HCT116 (cell line): ENCODE data around the gene ACTG1. TPM values are rescaled to one million over a fixed set of nuclear protein-coding genes. Genes with fewer than 3 reads are reported as not detected.

ENCODE experiments used
- ATAC-seq: fragments of 200-7000 bp; cut with Tn5 transposase; 2 replicates; pipeline ENCODE4 v1.9.1; 2020; ENCODE audit warnings: mild to moderate bottlenecking, moderate library complexity
- BruUV-seq: library from RNA; stranded (reverse); fragments of 400-500 nt; replicated peaks from 2 replicates; lab custom pipeline; 2021; lab: Mats Ljungman, UMichigan
- CTCF ChIA-PET: fragments of 300-600 bp; sonication (Branson Sonifier 250); formaldehyde crosslinking; loops from one replicate; lab custom pipeline; 2021; ENCODE audit warnings: antibody characterized with exemption; lab: Charles Lee
- POLR2A ChIA-PET: fragments of 300-600, 350-600 bp; sonication (Branson Sonifier 250); formaldehyde crosslinking; loops from one replicate; lab custom pipeline; 2021; ENCODE audit warnings: antibody characterized with exemption; lab: Charles Lee
- RAD21 ChIA-PET, 2 experiments: fragments of 300-600 bp; sonication (Branson Sonifier 250); formaldehyde crosslinking; loops; one replicate each; lab custom pipeline; 2023; ENCODE audit warnings: low total read pairs in 2 of 2; ENCODE audit not compliant: uncharacterized antibody in 2 of 2, unreplicated experiment in 2 of 2, low non-redundant PET in 1 of 2; lab: Charles Lee
- DNase-seq: peaks from one replicate; pipeline ENCODE4 v3.0.0-alpha.2; 2010; ENCODE audit warnings: low read depth, low spot score
- H2AFZ ChIP-seq: fragments of 200-600 bp; shearing (Covaris generic), sonication (generic); 2 replicates; pipeline ENCODE4 v1.6.1; 2017; ENCODE audit warnings: low read depth, mixed run types, mixed read lengths, antibody characterized with exemption, low read length; ENCODE audit not compliant: poor library complexity, severe bottlenecking
- H3K27ac ChIP-seq: 2 replicates; pipeline ENCODE4 v1.5.1; 2012; ENCODE audit warnings: low read depth, low read length
- H3K27me3 ChIP-seq: fragments of 200-600 bp; sonication (generic); 2 replicates; pipeline ENCODE4 v1.6.1; 2016; ENCODE audit warnings: mixed run types, low read length, mixed read lengths; ENCODE audit not compliant: insufficient read depth
- H3K36me3 ChIP-seq, 2 experiments: fragments of 200-500 bp in 1 of 2; fragments of 200-600 bp in 1 of 2; sonication (Bioruptor generic) in 1 of 2; sonication (generic) in 1 of 2; 2 replicates each; pipeline versions ENCODE4 v1.5.1 to v1.6.1; 2014 to 2016; ENCODE audit warnings: low read length in 2 of 2, inconsistent platforms in 1 of 2, mixed read lengths in 1 of 2, mixed run types in 1 of 2; ENCODE audit not compliant: insufficient read depth in 2 of 2, control insufficient read depth in 1 of 2
- H3K4me1 ChIP-seq, 2 experiments: fragments of 200-600 bp in 1 of 2; sonication (generic) in 1 of 2; 2 replicates each; pipeline versions ENCODE4 v1.5.1 to v1.6.1; 2012 to 2017; ENCODE audit warnings: low read length in 2 of 2, inconsistent platforms in 1 of 2, mild to moderate bottlenecking in 1 of 2, mixed read lengths in 1 of 2, mixed run types in 1 of 2, moderate library complexity in 1 of 2; ENCODE audit not compliant: insufficient read depth in 2 of 2, control insufficient read depth in 1 of 2
- H3K4me2 ChIP-seq: fragments of 200-600 bp; sonication (generic); 2 replicates; pipeline ENCODE4 v1.6.1; 2017; ENCODE audit warnings: mixed run types, low read length, mixed read lengths
- H3K4me3 ChIP-seq, 2 experiments: fragments of 200-600 bp in 1 of 2; sonication (generic) in 1 of 2; replicated peaks in 1 of 2; 2 replicates each; pipeline ENCODE4 v1.5.1; 2011 to 2016; ENCODE audit warnings: low read length in 2 of 2, control low read depth in 1 of 2, low read depth in 1 of 2, mild to moderate bottlenecking in 1 of 2, mixed read lengths in 1 of 2, mixed run types in 1 of 2
- H3K79me2 ChIP-seq: fragments of 200-600 bp; sonication (generic); 2 replicates; pipeline ENCODE4 v1.6.1; 2017; ENCODE audit warnings: mild to moderate bottlenecking, mixed run types, low read length, moderate library complexity, mixed read lengths; ENCODE audit not compliant: insufficient read depth
- H3K9ac ChIP-seq: fragments of 200-600 bp; sonication (generic); 2 replicates; pipeline ENCODE4 v1.6.1; 2016; ENCODE audit warnings: low read length, mixed read lengths
- H3K9me2 ChIP-seq: fragments of 200-600 bp; sonication (generic), shearing (Covaris generic); 2 replicates; pipeline ENCODE4 v1.6.1; 2017; ENCODE audit warnings: mixed run types, mild to moderate bottlenecking, moderate library complexity; ENCODE audit not compliant: insufficient read depth
- H3K9me3 ChIP-seq, 2 experiments: fragments of 200-500 bp in 1 of 2; fragments of 200-600 bp in 1 of 2; sonication (Bioruptor generic) in 1 of 2; sonication (generic) in 1 of 2; 2 replicates each; pipeline ENCODE4 v1.6.1; 2014 to 2017; ENCODE audit warnings: low read length in 2 of 2, mixed read lengths in 2 of 2, inconsistent platforms in 1 of 2, low read depth in 1 of 2, mild to moderate bottlenecking in 1 of 2, mixed run types in 1 of 2, moderate library complexity in 1 of 2; ENCODE audit not compliant: control insufficient read depth in 1 of 2, insufficient read depth in 1 of 2
- H4K20me1 ChIP-seq: fragments of 200-600 bp; sonication (generic), shearing (Covaris generic); 2 replicates; pipeline ENCODE4 v1.6.1; 2017; ENCODE audit warnings: mixed run types, mild to moderate bottlenecking, moderate library complexity; ENCODE audit not compliant: insufficient read depth
- CBX3 ChIP-seq: IDR thresholded peaks from 2 replicates; pipeline ENCODE4 v1.6.1; 2012; ENCODE audit warnings: low read depth
- EGR1 ChIP-seq: IDR thresholded peaks from 2 replicates; pipeline ENCODE4 v1.6.1; 2012; ENCODE audit warnings: low read depth
- EZH2 ChIP-seq: fragments of 200-600 bp; sonication (generic); IDR thresholded peaks from 2 replicates; pipeline ENCODE4 v1.6.1; 2017; ENCODE audit warnings: antibody characterized with exemption, mixed run types
- FOSL1 ChIP-seq: IDR thresholded peaks from 2 replicates; pipeline ENCODE4 v1.6.1; 2012; ENCODE audit warnings: low read depth
- JUND ChIP-seq: IDR thresholded peaks from 2 replicates; pipeline ENCODE4 v1.6.1; 2012
- SIN3A ChIP-seq: IDR thresholded peaks from 2 replicates; pipeline ENCODE4 v1.6.1; 2012; ENCODE audit warnings: low read depth
- SP1 ChIP-seq: IDR thresholded peaks from 2 replicates; pipeline ENCODE4 v1.6.1; 2012; ENCODE audit warnings: low read depth
- SRF ChIP-seq: IDR thresholded peaks from 2 replicates; pipeline ENCODE4 v1.6.1; 2012; ENCODE audit warnings: low read depth
- TCF7L2 ChIP-seq: IDR thresholded peaks from 2 replicates; pipeline ENCODE4 v1.7.0; 2011; ENCODE audit warnings: borderline replicate concordance, inconsistent platforms; ENCODE audit not compliant: insufficient read depth, insufficient read length; ENCODE audit errors: extremely low read depth
- ZBTB33 ChIP-seq: IDR thresholded peaks from 2 replicates; pipeline ENCODE4 v1.6.1; 2011; ENCODE audit warnings: mild to moderate bottlenecking, low read length, moderate library complexity; ENCODE audit not compliant: insufficient replicate concordance; ENCODE audit errors: extremely low read depth
- ZFX ChIP-seq: fragments of 450-650 bp; IDR thresholded peaks from 2 replicates; pipeline ENCODE4 v1.6.1; 2017
- ZNF274 ChIP-seq: fragments of 200-500 bp; sonication (Bioruptor generic); IDR thresholded peaks from 2 replicates; pipeline ENCODE4 v1.6.1; 2014; ENCODE audit warnings: mild to moderate bottlenecking, low read depth, low read length, inconsistent platforms
- intact Hi-C: fragments of 100-400 bp; cut with micrococcal nuclease; formaldehyde crosslinking; loops from 2 replicates; pipeline ENCODE4 v1.10.0; 2022
- total RNA-seq: library from RNA; stranded (reverse); gene quantifications from one replicate; pipeline ENCODE4 v1.2.1, GENCODE V29; 2021; ENCODE audit not compliant: unreplicated experiment
- TF ChIP-seq, protein P1 (sequence below): IDR thresholded peaks from 2 replicates; pipeline ENCODE4 v1.6.1; 2012
- TF ChIP-seq, protein P2 (sequence below): IDR thresholded peaks from 2 replicates; pipeline ENCODE4 v1.6.1; 2012; ENCODE audit warnings: low read depth

The ACTG1 gene
- total RNA-seq, 1 experiment from 2014 or later = 6,223 TPM

- H3K9me2 ChIP-seq = no peaks in the 10 kb centered on the region
- intact Hi-C loops = no loop called here
- no peak overlapping the region for H3K9ac ChIP-seq
- ATAC-seq = no peak
- H3K4me1 ChIP-seq = peaks cover 0 to 1% of the 10 kb centered on the region in 2 experiments; a peak in 1 of 4 replicates
- no peaks in the 10 kb centered on the region for H3K27me3 ChIP-seq
- H3K4me3 ChIP-seq = no peak overlapping the region
- H3K4me2 ChIP-seq = no peak overlapping the region
- no peak overlapping the region for H3K27ac ChIP-seq
- H3K36me3 ChIP-seq = no peaks in the 10 kb centered on the region; a peak in 2 of 4 replicates
- no peak for DNase-seq
- no TSS peak for BruUV-seq
- no peak overlapping the region for H2AFZ ChIP-seq
- ChIA-PET POLR2A (no interaction called here), RAD21 (no interaction called here)
- no peaks in the 10 kb centered on the region for H4K20me1 ChIP-seq
- H3K79me2 ChIP-seq = no peaks in the 10 kb centered on the region
- TF ChIP-seq FOSL1 (no peak), CBX3 (no peak), ZBTB33 (no peak), ZFX (no peak), SRF (no peak), JUND (no peak), SIN3A (no peak), ZNF274 (no peak)
- TF ChIP-seq, protein P1, sequence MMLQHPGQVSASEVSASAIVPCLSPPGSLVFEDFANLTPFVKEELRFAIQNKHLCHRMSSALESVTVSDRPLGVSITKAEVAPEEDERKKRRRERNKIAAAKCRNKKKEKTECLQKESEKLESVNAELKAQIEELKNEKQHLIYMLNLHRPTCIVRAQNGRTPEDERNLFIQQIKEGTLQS = no peak
- TF ChIP-seq, all 23 proteins: peak for 0
- CTCF ChIA-PET = no interaction called here
- no peaks in the 10 kb centered on the region for H3K9me3 ChIP-seq
Observed at GRCh38 chr17:81465910-81466309, 46.7 kb downstream of the ACTG1 start.

GRCh38 chr17:81464586-81464985, 48.0 kb downstream of the ACTG1 start:
- TF ChIP-seq SP1 (no peak), EGR1 (no peak), EZH2 (no peak), TCF7L2 (no peak)
- TF ChIP-seq, protein P2, sequence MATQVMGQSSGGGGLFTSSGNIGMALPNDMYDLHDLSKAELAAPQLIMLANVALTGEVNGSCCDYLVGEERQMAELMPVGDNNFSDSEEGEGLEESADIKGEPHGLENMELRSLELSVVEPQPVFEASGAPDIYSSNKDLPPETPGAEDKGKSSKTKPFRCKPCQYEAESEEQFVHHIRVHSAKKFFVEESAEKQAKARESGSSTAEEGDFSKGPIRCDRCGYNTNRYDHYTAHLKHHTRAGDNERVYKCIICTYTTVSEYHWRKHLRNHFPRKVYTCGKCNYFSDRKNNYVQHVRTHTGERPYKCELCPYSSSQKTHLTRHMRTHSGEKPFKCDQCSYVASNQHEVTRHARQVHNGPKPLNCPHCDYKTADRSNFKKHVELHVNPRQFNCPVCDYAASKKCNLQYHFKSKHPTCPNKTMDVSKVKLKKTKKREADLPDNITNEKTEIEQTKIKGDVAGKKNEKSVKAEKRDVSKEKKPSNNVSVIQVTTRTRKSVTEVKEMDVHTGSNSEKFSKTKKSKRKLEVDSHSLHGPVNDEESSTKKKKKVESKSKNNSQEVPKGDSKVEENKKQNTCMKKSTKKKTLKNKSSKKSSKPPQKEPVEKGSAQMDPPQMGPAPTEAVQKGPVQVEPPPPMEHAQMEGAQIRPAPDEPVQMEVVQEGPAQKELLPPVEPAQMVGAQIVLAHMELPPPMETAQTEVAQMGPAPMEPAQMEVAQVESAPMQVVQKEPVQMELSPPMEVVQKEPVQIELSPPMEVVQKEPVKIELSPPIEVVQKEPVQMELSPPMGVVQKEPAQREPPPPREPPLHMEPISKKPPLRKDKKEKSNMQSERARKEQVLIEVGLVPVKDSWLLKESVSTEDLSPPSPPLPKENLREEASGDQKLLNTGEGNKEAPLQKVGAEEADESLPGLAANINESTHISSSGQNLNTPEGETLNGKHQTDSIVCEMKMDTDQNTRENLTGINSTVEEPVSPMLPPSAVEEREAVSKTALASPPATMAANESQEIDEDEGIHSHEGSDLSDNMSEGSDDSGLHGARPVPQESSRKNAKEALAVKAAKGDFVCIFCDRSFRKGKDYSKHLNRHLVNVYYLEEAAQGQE = no peak
- RAD21 ChIA-PET = no interaction called here
- H3K36me3 ChIP-seq = no peaks in the 10 kb centered on the region; a peak in 2 of 4 replicates
- POLR2A ChIA-PET = no interaction called here
- ATAC-seq = no peak
- H3K9me2 ChIP-seq = no peaks in the 10 kb centered on the region
- DNase-seq = no peak
- H3K4me3 ChIP-seq = no peak overlapping the region
- no peak overlapping the region for H3K9ac ChIP-seq
- H3K9me3 ChIP-seq = no peaks in the 10 kb centered on the region
- H2AFZ ChIP-seq = no peak overlapping the region
- no peaks in the 10 kb centered on the region for H4K20me1 ChIP-seq
- TSS peak; percentile 32 for BruUV-seq
- H3K79me2 ChIP-seq = no peaks in the 10 kb centered on the region
- no peaks in the 10 kb centered on the region for H3K27me3 ChIP-seq
- intact Hi-C loops = no loop called here
- H3K4me2 ChIP-seq = no peak overlapping the region
- no peak overlapping the region for H3K27ac ChIP-seq
- H3K4me1 ChIP-seq = no peaks in the 10 kb centered on the region
- CTCF ChIA-PET = no interaction called here
